ENCODE measurements around the gene CLMP.

CLMP gene

GRCh38 chr11:123195188-123196059 is at the start of gene CLMP:
Gene CLMP (minus strand): TSS chr11:123195248. CDS start chr11:123194940, 308 bp downstream.
- DNase-seq = no peak

- DNase-seq = no peak
Measured at GRCh38 chr11:123241874-123242543, 47.0 kb upstream of the CLMP start.

- DNase-seq = no peak
Measured at GRCh38 chr11:123241294-123241693, 46.2 kb upstream of the CLMP start.

GRCh38 chr11:123239191-123240150 is 44.4 kb upstream of the CLMP start:
- DNase-seq = no peak

GRCh38 chr11:123238297-123238696 is 43.2 kb upstream of the CLMP start:
- DNase-seq = no peak

- no peak for DNase-seq
Measured at GRCh38 chr11:123236879-123237278, 41.8 kb upstream of the CLMP start.

- DNase-seq = no peak
Measured at GRCh38 chr11:123235656-123236261, 40.7 kb upstream of the CLMP start.

GRCh38 chr11:123235117-123235655 is 40.1 kb upstream of the CLMP start:
- DNase-seq = peak; percentile 22

GRCh38 chr11:123233975-123234334 is 38.9 kb upstream of the CLMP start:
- no peak for DNase-seq

GRCh38 chr11:123233280-123233974 is 38.4 kb upstream of the CLMP start:
- DNase-seq = no peak

GRCh38 chr11:123231777-123232176 is 36.7 kb upstream of the CLMP start:
- DNase-seq = no peak

GRCh38 chr11:123231256-123231655 is 36.2 kb upstream of the CLMP start:
- no peak for DNase-seq

GRCh38 chr11:123230346-123230745 is 35.3 kb upstream of the CLMP start:
- DNase-seq = no peak

- DNase-seq = no peak
Measured at GRCh38 chr11:123228496-123229163, 33.6 kb upstream of the CLMP start.

- DNase-seq = no peak
Measured at GRCh38 chr11:123227763-123228495, 32.9 kb upstream of the CLMP start.

- no peak for DNase-seq
Measured at GRCh38 chr11:123221584-123221983, 26.5 kb upstream of the CLMP start.

- no peak for DNase-seq
Measured at GRCh38 chr11:123221096-123221561, 26.1 kb upstream of the CLMP start.

GRCh38 chr11:123219066-123219690 is 24.1 kb upstream of the CLMP start:
- DNase-seq = no peak

GRCh38 chr11:123218451-123218850 is 23.4 kb upstream of the CLMP start:
- DNase-seq = no peak

- DNase-seq = no peak
Measured at GRCh38 chr11:123217897-123218296, 22.8 kb upstream of the CLMP start.
